Fibroblast of lung (primary cell): ENCODE results near the gene FBLN7. TPM values are rescaled to one million over a fixed set of nuclear protein-coding genes. Genes with fewer than 3 reads are reported as not detected.
"Not testable (repeated sequence)": the region's sequence is repeated elsewhere in the genome, so short reads cannot be mapped to it uniquely, and the experiment has no call there.

Experiments
- DNase-seq, 2 donors: peaks; one replicate each; pipeline versions ENCODE4 v3.0.0 to v3.0.0-alpha.2; 2010; ENCODE audit warnings: low read depth in 2 of 2
- H2AFZ ChIP-seq: 2 replicates; pipeline ENCODE4 v1.5.1; 2012; ENCODE audit warnings: low read length, control low read depth, inconsistent platforms
- H3K27ac ChIP-seq: 2 replicates; pipeline ENCODE4 v1.5.1; 2011; ENCODE audit warnings: low read length, control low read depth; ENCODE audit not compliant: insufficient read depth
- H3K27me3 ChIP-seq: 2 replicates; pipeline ENCODE4 v1.5.1; 2011; ENCODE audit warnings: mild to moderate bottlenecking, low read length; ENCODE audit not compliant: control insufficient read depth, insufficient read depth
- H3K36me3 ChIP-seq: 2 replicates; pipeline ENCODE4 v1.5.1; 2011; ENCODE audit warnings: low read length; ENCODE audit not compliant: control insufficient read depth, insufficient read depth
- H3K4me1 ChIP-seq: 2 replicates; pipeline ENCODE4 v1.5.1; 2011; ENCODE audit warnings: low read length; ENCODE audit not compliant: control insufficient read depth, insufficient read depth; ENCODE audit errors: extremely low read depth
- H3K4me2 ChIP-seq: 2 replicates; pipeline ENCODE4 v1.5.1; 2011; ENCODE audit warnings: low read length, control low read depth; ENCODE audit not compliant: insufficient read depth; ENCODE audit errors: extremely low read depth
- H3K4me3 ChIP-seq, 4 experiments: fragments of 200-600 bp in 1 of 4; sonication (generic) in 1 of 4; replicated peaks in 1 of 4; 2 replicates each; pipeline ENCODE4 v1.5.1; 2011 to 2016; ENCODE audit warnings: low read length in 4 of 4, low read depth in 3 of 4, mild to moderate bottlenecking in 3 of 4, control low read depth in 2 of 4, inconsistent platforms in 1 of 4, mixed read lengths in 1 of 4; ENCODE audit not compliant: insufficient read depth in 1 of 4; ENCODE audit errors: control extremely low read depth in 1 of 4
- H3K79me2 ChIP-seq: 2 replicates; pipeline ENCODE4 v1.5.1; 2012; ENCODE audit warnings: mild to moderate bottlenecking, low read length, inconsistent platforms; ENCODE audit not compliant: control insufficient read depth, insufficient read depth
- H3K9ac ChIP-seq: 2 replicates; pipeline ENCODE4 v1.5.1; 2011; ENCODE audit warnings: mild to moderate bottlenecking, low read length, control low read depth; ENCODE audit not compliant: insufficient read depth
- H3K9me3 ChIP-seq: 2 replicates; pipeline ENCODE4 v1.5.1; 2012; ENCODE audit warnings: low read depth, low read length; ENCODE audit not compliant: control insufficient read depth, insufficient read depth
- H4K20me1 ChIP-seq: 2 replicates; pipeline ENCODE4 v1.5.1; 2011; ENCODE audit warnings: low read length; ENCODE audit not compliant: control insufficient read depth, insufficient read depth; ENCODE audit errors: extremely low read depth
- CTCF ChIP-seq, 2 donors: IDR thresholded peaks in 1 of 2; conservative IDR thresholded peaks in 1 of 2; 1 replicate in 1 of 2; 2 replicates in 1 of 2; pipeline ENCODE4 v1.5.1; 2011 to 2012; ENCODE audit warnings: low read length in 2 of 2, control low read depth in 1 of 2, inconsistent platforms in 1 of 2, low read depth in 1 of 2, mild to moderate bottlenecking in 1 of 2
- EZH2 ChIP-seq: IDR thresholded peaks from 2 replicates; pipeline ENCODE4 v1.5.1; 2012; ENCODE audit warnings: low read length, control low read depth, mild to moderate bottlenecking; ENCODE audit errors: missing control alignments
- polyA plus RNA-seq, 2 donors: library from polyadenylated mRNA; depleted of rRNA in 1 of 2; stranded (reverse) in 1 of 2; unstranded in 1 of 2; fragments of >200 nt; gene quantifications; 2 replicates each; pipeline ENCODE4 v1.2.1, GENCODE V29; 2011 to 2012; ENCODE audit warnings: missing spikeins in 1 of 2
- total RNA-seq: library from RNA; depleted of rRNA; stranded (reverse); fragments of >200 nt; gene quantifications from 2 replicates; pipeline ENCODE4 v1.2.1, GENCODE V29; 2014

The FBLN7 gene
- total and polyA plus RNA-seq, 2 donors (not counting 1 experiment from before 2014, with no cell fraction given) = 0.99 to 4.6 TPM

GRCh38 chr2:112134120-112134519 is 4.1 kb upstream of the FBLN7 start:
- DNase-seq = no peak
- no peaks in the 10 kb centered on the region for H3K9me3 ChIP-seq
- no peak overlapping the region for H3K9ac ChIP-seq
- H2AFZ ChIP-seq = no peak overlapping the region
- H3K27ac ChIP-seq = no peak overlapping the region
- no peaks in the 10 kb centered on the region for H3K4me1 ChIP-seq
- H3K4me2 ChIP-seq = no peak overlapping the region
- H4K20me1 ChIP-seq = no peaks in the 10 kb centered on the region
- no peak for TF ChIP-seq CTCF (conservative IDR thresholded peaks at IDR 0.05 in 1 of 2, IDR thresholded peaks at IDR 0.05 in 1 of 2; ENCODE audit: low read depth in 1 of 2, low read length in 2 of 2)
- TF ChIP-seq EZH2 = no peak
- no peaks in the 10 kb centered on the region for H3K79me2 ChIP-seq
- no peak overlapping the region for H3K4me3 ChIP-seq
- no peaks in the 10 kb centered on the region for H3K36me3 ChIP-seq
- H3K27me3 ChIP-seq = no peaks in the 10 kb centered on the region

GRCh38 chr2:112136096-112136495 is 2.1 kb upstream of the FBLN7 start:
- no peak overlapping the region for H3K27ac ChIP-seq
- H3K27me3 ChIP-seq = no peaks in the 10 kb centered on the region
- no peaks in the 10 kb centered on the region for H3K4me1 ChIP-seq

GRCh38 chr2:112137516-112138158 is 548 bp upstream of the FBLN7 start:
- H3K4me2 ChIP-seq = peak overlapping the region; percentile 96
- no peak overlapping the region for H3K27ac ChIP-seq
- H3K27me3 ChIP-seq = no peaks in the 10 kb centered on the region
- DNase-seq = peak in 1 of 2 donors; percentile 3
- H2AFZ ChIP-seq = peak overlapping the region; percentile 78
- H4K20me1 ChIP-seq = no peaks in the 10 kb centered on the region
- no peaks in the 10 kb centered on the region for H3K79me2 ChIP-seq
- no peaks in the 10 kb centered on the region for H3K4me1 ChIP-seq
- no peaks in the 10 kb centered on the region for H3K9me3 ChIP-seq
- TF ChIP-seq CTCF (conservative IDR thresholded peaks at IDR 0.05 in 1 of 2, IDR thresholded peaks at IDR 0.05 in 1 of 2; ENCODE audit: low read depth in 1 of 2, low read length in 2 of 2) (no peak), EZH2 (no peak)
- H3K9ac ChIP-seq = peak overlapping the region; percentile 52
- H3K36me3 ChIP-seq = no peaks in the 10 kb centered on the region
- H3K4me3 ChIP-seq = peak overlapping the region; percentile 51 to 65 (median 58)

More at GRCh38 chr2:112136096-112136495, 2.1 kb upstream of the FBLN7 start:
- no peaks in the 10 kb centered on the region for H4K20me1 ChIP-seq
- H3K79me2 ChIP-seq = no peaks in the 10 kb centered on the region
- H3K9ac ChIP-seq = no peak overlapping the region
- H2AFZ ChIP-seq = no peak overlapping the region
- H3K9me3 ChIP-seq = no peaks in the 10 kb centered on the region
- H3K36me3 ChIP-seq = no peaks in the 10 kb centered on the region
- no peak overlapping the region for H3K4me3 ChIP-seq
- TF ChIP-seq EZH2 (no peak), CTCF (conservative IDR thresholded peaks at IDR 0.05 in 1 of 2, IDR thresholded peaks at IDR 0.05 in 1 of 2; ENCODE audit: low read depth in 1 of 2, low read length in 2 of 2) (no peak)
- H3K4me2 ChIP-seq = no peak overlapping the region
- no peak for DNase-seq

GRCh38 chr2:112139033-112139614 is 939 bp downstream of the FBLN7 start:
- not testable (repeated sequence) for H2AFZ ChIP-seq, H3K4me1 ChIP-seq, H3K36me3 ChIP-seq, H3K9me3 ChIP-seq, H3K27ac ChIP-seq, H3K27me3 ChIP-seq, H3K9ac ChIP-seq, H3K79me2 ChIP-seq, DNase-seq, H3K4me2 ChIP-seq, H4K20me1 ChIP-seq
- peak overlapping the region in 1 of 4 experiments; percentile 55 for H3K4me3 ChIP-seq
